ENCODE results near the gene PLEKHH2.

Gene PLEKHH2

DNA sequence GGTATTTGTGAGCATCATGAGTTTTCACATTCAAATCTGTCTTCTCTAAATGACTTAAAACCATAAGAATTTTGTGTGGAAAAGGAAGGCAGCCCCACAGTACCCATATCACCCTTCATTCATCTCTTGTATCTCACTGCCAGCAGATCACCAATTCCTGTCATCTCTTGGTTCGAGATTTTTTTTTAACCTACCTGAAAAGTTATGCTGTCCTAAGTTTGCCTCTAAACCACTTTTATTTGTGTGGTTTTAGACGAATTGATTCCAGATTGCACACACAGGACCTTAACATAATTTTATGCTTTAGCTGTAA lies 169.6 kb downstream of the PLEKHH2 start:
- Histone ChIP-seq H3K4me1 (ENCODE audit: control insufficient read depth, insufficient read depth, low read length) (no peaks in the 10 kb centered on the region), H3K27ac (ENCODE audit: low read length) (no peak overlapping the region)
- no CpG with 5 or more reads among the region's 2 CpGs for WGBS (ENCODE audit: insufficient coverage, insufficient read length)

GRCh38 chr2:43810452-43810851 lies 173.4 kb downstream of the PLEKHH2 start:
- DNase-seq (ENCODE audit: low read depth, low spot score): no peak
- WGBS (ENCODE audit: insufficient coverage, insufficient read length): no CpG with 5 or more reads among the region's 2 CpGs
- H3K27me3 ChIP-seq (ENCODE audit: control insufficient read depth, insufficient read depth, low read length): no peaks in the 10 kb centered on the region
- no peaks in the 10 kb centered on the region for H3K36me3 ChIP-seq (ENCODE audit: control insufficient read depth, insufficient read depth, low read length)
- no peaks in the 10 kb centered on the region for H3K9me3 ChIP-seq (ENCODE audit: control insufficient read depth, insufficient read depth, low read length)
- H3K4me3 ChIP-seq (ENCODE audit: low read length): no peak overlapping the region
- no peaks in the 10 kb centered on the region for H3K4me1 ChIP-seq (ENCODE audit: control insufficient read depth, insufficient read depth, low read length)
- no peak overlapping the region for H3K27ac ChIP-seq (ENCODE audit: low read length)

More for the DNA sequence above, 169.6 kb downstream of the PLEKHH2 start:
- Histone ChIP-seq H3K27me3 (ENCODE audit: control insufficient read depth, insufficient read depth, low read length) (no peaks in the 10 kb centered on the region), H3K9me3 (ENCODE audit: control insufficient read depth, insufficient read depth, low read length) (no peaks in the 10 kb centered on the region), H3K36me3 (ENCODE audit: control insufficient read depth, insufficient read depth, low read length) (no peaks in the 10 kb centered on the region), H3K4me3 (ENCODE audit: low read length) (no peak overlapping the region)
- DNase-seq (ENCODE audit: low read depth, low spot score): no peak

DNA sequence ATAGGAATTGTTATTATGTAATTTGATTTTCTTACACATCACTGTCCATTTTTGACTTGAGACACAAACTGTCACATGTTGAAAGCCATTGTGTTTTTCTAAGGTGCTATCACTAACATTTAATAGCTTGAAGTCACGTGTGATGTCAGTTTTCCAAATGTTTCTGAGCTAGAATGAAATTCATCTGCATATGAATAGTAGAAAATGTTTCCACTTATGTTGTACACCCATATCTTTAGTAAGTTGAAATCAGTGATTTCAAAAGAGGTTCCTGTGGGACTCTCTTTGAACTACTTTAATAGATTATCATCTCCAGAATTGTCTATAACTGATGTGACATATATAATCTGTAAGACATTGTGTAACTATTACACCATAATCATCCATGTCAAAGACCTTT lies 173.8 kb downstream of the PLEKHH2 start:
- Histone ChIP-seq H3K4me3 (ENCODE audit: low read length) (no peak overlapping the region), H3K27me3 (ENCODE audit: control insufficient read depth, insufficient read depth, low read length) (no peaks in the 10 kb centered on the region), H3K27ac (ENCODE audit: low read length) (no peak overlapping the region), H3K9me3 (ENCODE audit: control insufficient read depth, insufficient read depth, low read length) (no peaks in the 10 kb centered on the region), H3K4me1 (ENCODE audit: control insufficient read depth, insufficient read depth, low read length) (no peaks in the 10 kb centered on the region), H3K36me3 (ENCODE audit: control insufficient read depth, insufficient read depth, low read length) (no peaks in the 10 kb centered on the region)
- DNase-seq (ENCODE audit: low read depth, low spot score): no peak
- no CpG with 5 or more reads among the region's 1 CpG for WGBS (ENCODE audit: insufficient coverage, insufficient read length)

DNA sequence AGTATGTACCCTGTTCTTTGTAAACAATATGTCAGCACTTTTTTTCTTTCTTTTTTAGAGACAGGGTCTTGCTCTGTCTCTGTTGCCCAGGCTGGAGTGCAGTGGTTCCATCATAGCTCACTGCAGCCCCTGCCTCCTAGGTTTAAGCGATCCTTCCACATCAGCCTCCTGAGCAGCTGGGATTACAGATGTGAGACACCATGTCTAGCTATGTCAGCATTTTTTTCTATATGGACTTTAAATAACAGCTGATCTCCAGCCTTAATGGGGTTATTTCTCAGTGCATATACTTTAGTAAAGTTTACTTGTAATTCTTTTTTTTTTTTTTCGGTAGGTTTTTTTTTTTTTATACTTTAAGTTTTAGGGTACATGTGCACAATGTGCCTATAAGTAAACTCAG lies 174.9 kb downstream of the PLEKHH2 start:
- H3K27ac ChIP-seq (ENCODE audit: low read length): no peak overlapping the region
- no peaks in the 10 kb centered on the region for H3K27me3 ChIP-seq (ENCODE audit: control insufficient read depth, insufficient read depth, low read length)
- H3K4me1 ChIP-seq (ENCODE audit: control insufficient read depth, insufficient read depth, low read length): no peaks in the 10 kb centered on the region
- no peaks in the 10 kb centered on the region for H3K36me3 ChIP-seq (ENCODE audit: control insufficient read depth, insufficient read depth, low read length)
- no CpG with 5 or more reads among the region's 2 CpGs for WGBS (ENCODE audit: insufficient coverage, insufficient read length)
- H3K9me3 ChIP-seq (ENCODE audit: control insufficient read depth, insufficient read depth, low read length): no peaks in the 10 kb centered on the region
- DNase-seq (ENCODE audit: low read depth, low spot score): no peak
- H3K4me3 ChIP-seq (ENCODE audit: low read length): no peak overlapping the region

DNA sequence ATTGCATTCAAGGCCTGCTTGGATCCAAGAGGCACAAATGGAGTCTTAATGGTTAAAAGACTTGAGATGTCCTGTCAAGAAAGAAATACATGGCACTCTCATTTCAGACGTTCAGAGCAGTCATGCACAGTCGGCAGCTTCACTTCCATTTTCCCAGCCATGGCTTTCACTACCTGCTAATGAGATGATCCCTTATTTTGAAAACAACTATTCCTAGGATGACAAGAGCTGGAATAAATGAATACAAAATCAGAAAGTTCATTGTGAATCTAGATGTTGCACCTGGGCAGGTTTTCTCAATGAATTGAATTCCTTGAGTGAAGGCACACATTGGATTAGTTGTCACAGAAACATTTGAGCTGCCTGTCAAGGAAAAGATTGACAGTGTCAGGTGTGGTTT lies 175.9 kb downstream of the PLEKHH2 start:
- DNase-seq (ENCODE audit: low read depth, low spot score): no peak
- no CpG with 5 or more reads among the region's 2 CpGs for WGBS (ENCODE audit: insufficient coverage, insufficient read length)
- Histone ChIP-seq H3K27ac (ENCODE audit: low read length) (no peak overlapping the region), H3K9me3 (ENCODE audit: control insufficient read depth, insufficient read depth, low read length) (no peaks in the 10 kb centered on the region), H3K27me3 (ENCODE audit: control insufficient read depth, insufficient read depth, low read length) (no peaks in the 10 kb centered on the region), H3K4me1 (ENCODE audit: control insufficient read depth, insufficient read depth, low read length) (no peaks in the 10 kb centered on the region), H3K36me3 (ENCODE audit: control insufficient read depth, insufficient read depth, low read length) (no peaks in the 10 kb centered on the region), H3K4me3 (ENCODE audit: low read length) (no peak overlapping the region)

- Histone ChIP-seq H3K9me3 (ENCODE audit: control insufficient read depth, insufficient read depth, low read length) (no peaks in the 10 kb centered on the region), H3K27ac (ENCODE audit: low read length) (no peak overlapping the region), H3K27me3 (ENCODE audit: control insufficient read depth, insufficient read depth, low read length) (no peaks in the 10 kb centered on the region), H3K36me3 (ENCODE audit: control insufficient read depth, insufficient read depth, low read length) (no peaks in the 10 kb centered on the region), H3K4me1 (ENCODE audit: control insufficient read depth, insufficient read depth, low read length) (no peaks in the 10 kb centered on the region), H3K4me3 (ENCODE audit: low read length) (no peak overlapping the region)
- no peak for DNase-seq (ENCODE audit: low read depth, low spot score)
- no CpG with 5 or more reads among the region's 3 CpGs for WGBS (ENCODE audit: insufficient coverage, insufficient read length)
Observed at GRCh38 chr2:43814711-43815110, 177.7 kb downstream of the PLEKHH2 start.

Data from iPS DF 6.9 (cell line).